Osteocyte (in vitro differentiated cells): ENCODE measurements around the gene MYRF. TPM values are rescaled to one million over a fixed set of nuclear protein-coding genes. Genes with fewer than 3 reads are reported as not detected.
A peak's percentile ranks its signal among the peaks of the same experiment; 100 is the strongest.

ENCODE experiments used
- DNase-seq: peaks from one replicate; pipeline ENCODE4 v3.0.0; 2021; ENCODE audit warnings: mixed read lengths; ENCODE audit not compliant: unreplicated experiment; ENCODE audit errors: extremely low spot score
- H3K27ac Mint-ChIP-seq: one replicate; pipeline ENCODE4 v1.8.0; 2021; ENCODE audit warnings: mild to moderate bottlenecking, mixed read lengths; ENCODE audit not compliant: unreplicated experiment
- H3K27me3 Mint-ChIP-seq: one replicate; pipeline ENCODE4 v1.8.0; 2021; ENCODE audit warnings: mixed read lengths; ENCODE audit not compliant: unreplicated experiment
- H3K36me3 Mint-ChIP-seq: one replicate; pipeline ENCODE4 v1.8.0; 2021; ENCODE audit warnings: mixed read lengths; ENCODE audit not compliant: unreplicated experiment
- H3K4me1 Mint-ChIP-seq: one replicate; pipeline ENCODE4 v1.8.0; 2021; ENCODE audit warnings: mixed read lengths; ENCODE audit not compliant: unreplicated experiment
- H3K4me3 Mint-ChIP-seq: one replicate; pipeline ENCODE4 v1.8.0; 2021; ENCODE audit warnings: mild to moderate bottlenecking, moderate library complexity, mixed read lengths; ENCODE audit not compliant: unreplicated experiment
- H3K9me3 Mint-ChIP-seq: one replicate; pipeline ENCODE4 v1.8.0; 2021; ENCODE audit warnings: mixed read lengths; ENCODE audit not compliant: unreplicated experiment
- CTCF ChIP-seq: fragments of 200-600 bp; sonication (generic); IDR thresholded peaks from 2 replicates; pipeline ENCODE4 v1.5.0; 2021; ENCODE audit warnings: antibody characterized with exemption, mild to moderate bottlenecking, moderate library complexity
- total RNA-seq: library from RNA; stranded (reverse); gene quantifications from 2 replicates; pipeline ENCODE4 v1.2.1, GENCODE V29; 2021

MYRF gene
- total RNA-seq, 1 donor from 2014 or later: 0.43 TPM

- Mint-ChIP-seq H3K27me3 (no peaks in the 10 kb centered on the region), H3K4me1 (peaks cover 9% of the 10 kb centered on the region), H3K27ac (no peak overlapping the region), H3K4me3 (no peak overlapping the region), H3K36me3 (no peaks in the 10 kb centered on the region), H3K9me3 (no peaks in the 10 kb centered on the region)
- TF ChIP-seq CTCF: no peak
- no peak for DNase-seq
Measured at GRCh38 chr11:61820174-61820573, 67.7 kb downstream of the MYRF start.

GRCh38 chr11:61826930-61827570 lies 74.6 kb downstream of the MYRF start:
- no peaks in the 10 kb centered on the region for H3K27me3 Mint-ChIP-seq
- H3K4me1 Mint-ChIP-seq: peaks cover 37% of the 10 kb centered on the region
- H3K9me3 Mint-ChIP-seq: no peaks in the 10 kb centered on the region
- peak overlapping the region; percentile 91 for H3K4me3 Mint-ChIP-seq
- no peak for TF ChIP-seq CTCF
- peaks cover 1% of the 10 kb centered on the region for H3K36me3 Mint-ChIP-seq
- DNase-seq: no peak
- peak overlapping the region; percentile 84 for H3K27ac Mint-ChIP-seq

GRCh38 chr11:61827571-61828378 lies 75.3 kb downstream of the MYRF start, which contains the start of gene FADS2:
TSS of gene FADS2 (plus strand) at chr11:61828300. CDS start at chr11:61828391, 91 bp downstream.
- Mint-ChIP-seq H3K36me3 (peaks cover 1% of the 10 kb centered on the region), H3K4me1 (peaks cover 43% of the 10 kb centered on the region), H3K27me3 (no peaks in the 10 kb centered on the region), H3K4me3 (peak within 1 kb of the TSS; percentile 91), H3K9me3 (no peaks in the 10 kb centered on the region), H3K27ac (peak within 1 kb of the TSS; percentile 90)
- peak; percentile 95 for DNase-seq
- no peak for TF ChIP-seq CTCF

- TF ChIP-seq CTCF: no peak
- Mint-ChIP-seq H3K27ac (peak overlapping the region; percentile 90), H3K27me3 (no peaks in the 10 kb centered on the region), H3K4me3 (peak overlapping the region; percentile 91), H3K9me3 (no peaks in the 10 kb centered on the region), H3K4me1 (peaks cover 47% of the 10 kb centered on the region), H3K36me3 (peaks cover 1% of the 10 kb centered on the region)
- no peak for DNase-seq
Measured at GRCh38 chr11:61828379-61828628, 75.9 kb downstream of the MYRF start.

- Mint-ChIP-seq H3K27me3 (no peaks in the 10 kb centered on the region), H3K9me3 (no peaks in the 10 kb centered on the region)
- no peak for DNase-seq
Measured at GRCh38 chr11:61828629-61829407, 76.4 kb downstream of the MYRF start.

More at GRCh38 chr11:61828629-61829407, 76.4 kb downstream of the MYRF start:
- peak; percentile 54 for TF ChIP-seq CTCF
- Mint-ChIP-seq H3K4me1 (peaks cover 52% of the 10 kb centered on the region), H3K36me3 (peaks cover 1% of the 10 kb centered on the region), H3K4me3 (peak overlapping the region; percentile 91), H3K27ac (peak overlapping the region; percentile 90)
